Epithelial cell of esophagus (primary cell): Measurements from ENCODE around the gene POLR3GL.

Experiments used
- DNase-seq: peaks from one replicate; pipeline ENCODE4 v3.0.0; 2010; ENCODE audit warnings: low read depth
- H3K4me3 ChIP-seq: 2 replicates; pipeline ENCODE4 v1.5.1; 2011; ENCODE audit warnings: mild to moderate bottlenecking, low read length, control low read depth
- CTCF ChIP-seq: IDR thresholded peaks from 2 replicates; pipeline ENCODE4 v1.5.1; 2011; ENCODE audit warnings: low read depth, mild to moderate bottlenecking, low read length, control low read depth, inconsistent platforms; ENCODE audit not compliant: insufficient read depth; ENCODE audit errors: missing control alignments

POLR3GL gene

GRCh38 chr1:145958734-145959133 lies 5.8 kb upstream of the POLR3GL start:
- DNase-seq, result no peak
- TF ChIP-seq CTCF, result no peak
- H3K4me3 ChIP-seq, result no peak overlapping the region

- H3K4me3 ChIP-seq, result no peak overlapping the region
- TF ChIP-seq CTCF, result no peak
- no peak for DNase-seq
Observed at GRCh38 chr1:145959333-145959732, 5.2 kb upstream of the POLR3GL start.

GRCh38 chr1:145959957-145960467 lies 4.5 kb upstream of the POLR3GL start:
- H3K4me3 ChIP-seq, result peak overlapping the region; percentile 52
- no peak for DNase-seq
- no peak for TF ChIP-seq CTCF

- H3K4me3 ChIP-seq, result peak overlapping the region; percentile 52
- peak; percentile 46 for DNase-seq
- no peak for TF ChIP-seq CTCF
Observed at GRCh38 chr1:145960468-145961108, 3.9 kb upstream of the POLR3GL start.

- no peak for TF ChIP-seq CTCF
- no peak for DNase-seq
- H3K4me3 ChIP-seq, result peak overlapping the region; percentile 52
Observed at GRCh38 chr1:145961109-145961424, 3.4 kb upstream of the POLR3GL start.

GRCh38 chr1:145961425-145962156 lies 2.9 kb upstream of the POLR3GL start:
- peak; percentile 16 for DNase-seq
- peak overlapping the region; percentile 52 for H3K4me3 ChIP-seq
- TF ChIP-seq CTCF, result no peak
